Gastrocnemius medialis (tissue), 4 donors: ENCODE data around the gene GPR34.

Experiments used
- CTCF ChIP-seq, 5 experiments: fragments of 450-650 bp in 3 of 5; fragments of 200-600 bp in 2 of 5; sonication (generic) in 2 of 5; IDR thresholded peaks in 4 of 5; conservative IDR thresholded peaks in 1 of 5; 1 replicate in 4 of 5; 2 replicates in 1 of 5; pipeline ENCODE4 v1.5.1; 2016 to 2019; ENCODE audit warnings: antibody characterized with exemption in 5 of 5, mild to moderate bottlenecking in 3 of 5, moderate library complexity in 3 of 5
- POLR2A ChIP-seq, 2 donors: fragments of 450-650 bp; IDR thresholded peaks; one replicate each; pipeline ENCODE4 v1.6.1; 2017; ENCODE audit warnings: antibody characterized with exemption in 2 of 2, mild to moderate bottlenecking in 2 of 2, moderate library complexity in 2 of 2

- no peak for TF ChIP-seq CTCF (IDR thresholded peaks at IDR 0.05 in 4 of 5, conservative IDR thresholded peaks at IDR 0.05 in 1 of 5)
- TF ChIP-seq POLR2A (IDR thresholded peaks at IDR 0.05) = no peak
These were observed 22.5 kb upstream of the GPR34 start for GRCh38 chrX:41666251-41666650.
